Sigmoid colon (tissue), 7 donors: ENCODE data around the gene ALG9. TPM values are rescaled to one million over a fixed set of nuclear protein-coding genes. Genes with fewer than 3 reads are reported as not detected.
A peak's percentile ranks its signal among the peaks of the same experiment; 100 is the strongest.

Experiments
- DNase-seq: peaks from one replicate; pipeline ENCODE4 v3.0.0-alpha.2; 2019
- H3K27ac ChIP-seq, 4 donors: fragments of 200-600 bp; sonication (generic); one replicate each; pipeline ENCODE4 v1.5.1; 2016 to 2019; ENCODE audit warnings: mild to moderate bottlenecking in 1 of 4
- H3K27me3 ChIP-seq, 3 donors: fragments of 200-600 bp; sonication (generic); one replicate each; pipeline ENCODE4 v1.5.1; 2019; ENCODE audit warnings: mild to moderate bottlenecking in 1 of 3
- H3K36me3 ChIP-seq, 4 donors: fragments of 200-600 bp; sonication (generic); one replicate each; pipeline ENCODE4 v1.5.1; 2016 to 2019
- H3K4me1 ChIP-seq, 4 donors: fragments of 200-600 bp; sonication (generic); one replicate each; pipeline ENCODE4 v1.5.1; 2017 to 2019
- H3K4me3 ChIP-seq, 4 donors: fragments of 200-600 bp; sonication (generic); one replicate each; pipeline ENCODE4 v1.5.1; 2017 to 2019; ENCODE audit warnings: mild to moderate bottlenecking in 2 of 4, moderate library complexity in 1 of 4
- H3K9me3 ChIP-seq, 4 donors: fragments of 200-600 bp in 3 of 4; sonication (generic) in 3 of 4; one replicate each; pipeline versions ENCODE4 v1.5.1 to v1.6.1; 2013 to 2019
- CTCF ChIP-seq, 4 experiments: fragments of 450-650 bp in 3 of 4; fragments of 200-600 bp in 1 of 4; IDR thresholded peaks; one replicate each; pipeline ENCODE4 v1.5.1; 2016 to 2019; ENCODE audit warnings: antibody characterized with exemption in 4 of 4, mild to moderate bottlenecking in 3 of 4, moderate library complexity in 2 of 4
- EP300 ChIP-seq, 4 donors: sonication (generic); formaldehyde crosslinking; IDR thresholded peaks; one replicate each; pipeline ENCODE4 v1.6.1; 2017; ENCODE audit warnings: antibody characterized with exemption in 4 of 4
- POLR2A ChIP-seq, 2 donors: fragments of 450-650 bp; IDR thresholded peaks; one replicate each; pipeline ENCODE4 v1.6.1; 2016; ENCODE audit warnings: antibody characterized with exemption in 2 of 2, mild to moderate bottlenecking in 2 of 2, moderate library complexity in 2 of 2
- POLR2AphosphoS5 ChIP-seq, 4 donors: sonication (generic); formaldehyde crosslinking; IDR thresholded peaks; one replicate each; pipeline ENCODE4 v1.6.1; 2017; ENCODE audit warnings: antibody characterized with exemption in 4 of 4
- WGBS, 2 donors: extraction: QIAGEN DNeasy Blood & Tissue Kit; methylation state at CpG; one replicate each; pipeline ENCODE4 v1.1.7; 2013; 5-methylcytosine and 5-hydroxymethylcytosine counted together
- intact Hi-C: fragments of 100-400 bp; cut with DNase I; formaldehyde crosslinking; loops from one replicate; pipeline ENCODE4 v1.15.1; 2023
- polyA plus RNA-seq, 3 donors: library from polyadenylated mRNA; stranded (reverse); fragments of 200-250 nt; gene quantifications; one replicate each; pipeline ENCODE4 v1.2.3, GENCODE V29; 2013
- total RNA-seq, 4 donors: library from RNA; depleted of rRNA; stranded (reverse); fragments of >200 nt; gene quantifications; one replicate each; pipeline ENCODE4 v1.1.0, GENCODE V29; 2016
- donor health status: healthy with polysubstance abuse.
- donor health status: Bipolar disorder and iron deficiency.
- donor health status: healthy.

The ALG9 gene
- total and polyA plus RNA-seq, 7 donors: 6.0 to 40.4 (median 25.5) TPM

DNA sequence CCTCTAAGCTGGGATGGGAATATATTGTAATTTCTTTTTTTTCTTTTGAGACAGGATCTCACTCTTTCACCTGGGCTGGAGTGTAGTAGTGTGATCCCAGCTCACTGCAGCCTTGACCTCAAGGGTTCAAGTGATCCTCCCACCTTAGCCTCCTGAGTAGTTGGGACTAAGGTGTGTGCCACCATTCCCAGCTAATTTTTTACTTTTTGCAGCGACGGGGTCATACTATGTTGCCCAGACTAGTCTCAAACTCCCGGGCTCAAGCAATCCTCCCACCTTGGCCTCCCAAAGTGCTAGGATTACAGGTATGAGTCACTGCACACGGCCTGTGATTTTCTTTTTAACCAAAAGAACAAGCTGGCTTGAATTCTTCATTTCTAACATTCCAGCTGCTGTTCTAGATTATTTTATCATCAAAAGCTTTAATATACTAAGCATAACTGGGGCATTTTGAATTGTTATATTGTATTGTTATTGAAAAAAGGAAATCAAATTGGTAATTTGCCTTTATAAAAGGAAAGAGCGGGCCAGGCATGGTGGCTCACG, 78.4 kb downstream of the ALG9 start:
- TF ChIP-seq CTCF (IDR thresholded peaks at IDR 0.05) (no peak), POLR2A (IDR thresholded peaks at IDR 0.05) (no peak), EP300 (IDR thresholded peaks at IDR 0.05) (no peak), POLR2AphosphoS5 (IDR thresholded peaks at IDR 0.05) (no peak)
- no peak overlapping the region for H3K27ac ChIP-seq
- intact Hi-C loops: no loop called here
- WGBS, 2 donors: 95 to 96% methylated on average over 6 of the region's 6 CpGs
- peaks cover 0 to 12% (median 0%) of the 10 kb centered on the region in 4 donors for H3K36me3 ChIP-seq
- H3K27me3 ChIP-seq: no peaks in the 10 kb centered on the region
- no peaks in the 10 kb centered on the region for H3K9me3 ChIP-seq
- H3K4me3 ChIP-seq: no peak overlapping the region
- DNase-seq: no peak
- peaks cover 0 to 9% (median 6%) of the 10 kb centered on the region in 4 donors for H3K4me1 ChIP-seq

DNA sequence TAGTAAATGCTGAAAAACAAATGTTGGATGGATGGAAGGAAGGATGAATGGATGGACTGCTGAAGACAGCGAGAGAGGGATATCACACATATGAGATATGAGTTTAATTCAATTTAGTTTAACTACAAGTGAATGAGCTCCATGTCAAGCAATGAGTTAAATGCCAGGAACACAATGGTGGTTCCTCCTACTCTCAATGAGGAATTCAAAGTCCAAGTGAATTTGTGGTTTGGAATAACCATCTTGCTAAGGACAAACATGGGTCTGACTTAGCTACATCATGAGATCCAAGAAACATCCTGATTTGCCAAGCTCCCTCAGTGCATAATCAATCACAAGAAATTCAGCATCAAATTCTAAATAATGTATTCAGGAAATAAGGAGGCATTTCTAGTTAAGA, 79.1 kb downstream of the ALG9 start:
- TF ChIP-seq EP300 (IDR thresholded peaks at IDR 0.05) (no peak), POLR2AphosphoS5 (IDR thresholded peaks at IDR 0.05) (no peak), CTCF (IDR thresholded peaks at IDR 0.05) (no peak), POLR2A (IDR thresholded peaks at IDR 0.05) (no peak)
- Histone ChIP-seq H3K9me3 (no peaks in the 10 kb centered on the region), H3K27me3 (no peaks in the 10 kb centered on the region), H3K4me1 (peaks cover 0 to 14% (median 9%) of the 10 kb centered on the region in 4 donors), H3K36me3 (peaks cover 0 to 12% (median 0%) of the 10 kb centered on the region in 4 donors), H3K4me3 (no peak overlapping the region), H3K27ac (no peak overlapping the region)
- WGBS, 2 donors: 97 to 100% methylated on average over 1 of the region's 1 CpG
- DNase-seq: no peak
- intact Hi-C loops: no loop called here

DNA sequence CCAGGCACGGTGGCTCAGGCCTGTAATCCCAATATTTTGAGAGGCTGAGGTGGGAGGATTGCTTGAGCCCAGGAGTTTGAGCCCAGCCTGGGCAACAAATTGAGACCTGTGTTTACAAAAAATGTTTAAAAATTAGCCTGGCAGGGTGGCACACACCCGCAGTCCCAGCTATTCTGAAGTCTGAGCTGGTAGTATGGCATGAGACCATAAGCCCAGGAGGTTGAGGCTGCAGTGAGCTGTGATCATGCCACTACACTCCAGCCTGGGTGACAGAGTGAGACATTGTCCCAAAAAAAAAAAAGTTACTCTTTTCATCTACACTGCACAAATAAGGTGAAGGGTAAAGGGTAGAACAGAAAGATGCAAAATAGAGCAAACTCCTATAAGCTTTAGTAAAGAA, 82.9 kb downstream of the ALG9 start:
- no peak overlapping the region for H3K4me3 ChIP-seq
- no peaks in the 10 kb centered on the region for H3K27me3 ChIP-seq
- 72 to 83% methylated on average over 2 of the region's 2 CpGs for WGBS, 2 donors
- H3K36me3 ChIP-seq: peaks cover 3 to 33% (median 9%) of the 10 kb centered on the region in 4 donors
- DNase-seq: no peak
- peak overlapping the region in 3 of 4 donors; percentile 10 to 55 (median 42) for H3K27ac ChIP-seq
- no peaks in the 10 kb centered on the region for H3K9me3 ChIP-seq
- intact Hi-C loops: no loop called here
- peaks cover 0 to 14% (median 9%) of the 10 kb centered on the region in 4 donors for H3K4me1 ChIP-seq
- no peak for TF ChIP-seq EP300 (IDR thresholded peaks at IDR 0.05)
- TF ChIP-seq POLR2AphosphoS5 (IDR thresholded peaks at IDR 0.05): no peak
- no peak for TF ChIP-seq CTCF (IDR thresholded peaks at IDR 0.05)
- no peak for TF ChIP-seq POLR2A (IDR thresholded peaks at IDR 0.05)

- Histone ChIP-seq H3K27me3 (no peaks in the 10 kb centered on the region), H3K9me3 (no peaks in the 10 kb centered on the region), H3K4me3 (no peak overlapping the region), H3K36me3 (peaks cover 3 to 33% (median 9%) of the 10 kb centered on the region in 4 donors), H3K27ac (peak overlapping the region in 3 of 4 donors; percentile 10 to 55 (median 42)), H3K4me1 (peaks cover 0 to 14% (median 9%) of the 10 kb centered on the region in 4 donors)
- no peak for DNase-seq
- WGBS, 2 donors: 77 to 85% methylated on average over 2 of the region's 2 CpGs
- TF ChIP-seq POLR2AphosphoS5 (IDR thresholded peaks at IDR 0.05) (no peak), CTCF (IDR thresholded peaks at IDR 0.05) (no peak), EP300 (IDR thresholded peaks at IDR 0.05) (no peak)
- intact Hi-C loops: no loop called here
Observed at GRCh38 chr11:111788051-111788450, 83.3 kb downstream of the ALG9 start.
